ENCODE measurements around the gene SCMH1.

DNA sequence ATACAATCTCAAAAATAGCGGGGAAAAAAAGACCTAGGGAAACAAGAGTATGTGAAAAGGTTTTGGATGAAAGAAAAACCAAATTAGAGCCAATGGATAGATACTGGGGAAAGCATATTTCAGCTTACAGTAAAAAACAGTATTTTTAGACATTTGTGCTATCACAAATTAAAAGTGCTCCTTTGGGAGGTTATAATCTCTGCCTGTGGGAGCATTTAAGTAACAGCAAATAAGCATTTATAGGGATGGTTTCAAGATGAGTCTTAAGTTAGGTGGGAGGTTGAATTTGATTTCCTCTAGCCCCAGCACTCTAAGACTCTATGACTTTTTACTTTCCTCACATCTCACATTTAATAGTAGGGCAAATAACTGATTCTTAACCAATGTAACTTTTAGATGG is 141.0 kb downstream of the SCMH1 start:
- no peak for TF ChIP-seq EP300 (IDR thresholded peaks at IDR 0.05)
- TF ChIP-seq, protein P1, sequence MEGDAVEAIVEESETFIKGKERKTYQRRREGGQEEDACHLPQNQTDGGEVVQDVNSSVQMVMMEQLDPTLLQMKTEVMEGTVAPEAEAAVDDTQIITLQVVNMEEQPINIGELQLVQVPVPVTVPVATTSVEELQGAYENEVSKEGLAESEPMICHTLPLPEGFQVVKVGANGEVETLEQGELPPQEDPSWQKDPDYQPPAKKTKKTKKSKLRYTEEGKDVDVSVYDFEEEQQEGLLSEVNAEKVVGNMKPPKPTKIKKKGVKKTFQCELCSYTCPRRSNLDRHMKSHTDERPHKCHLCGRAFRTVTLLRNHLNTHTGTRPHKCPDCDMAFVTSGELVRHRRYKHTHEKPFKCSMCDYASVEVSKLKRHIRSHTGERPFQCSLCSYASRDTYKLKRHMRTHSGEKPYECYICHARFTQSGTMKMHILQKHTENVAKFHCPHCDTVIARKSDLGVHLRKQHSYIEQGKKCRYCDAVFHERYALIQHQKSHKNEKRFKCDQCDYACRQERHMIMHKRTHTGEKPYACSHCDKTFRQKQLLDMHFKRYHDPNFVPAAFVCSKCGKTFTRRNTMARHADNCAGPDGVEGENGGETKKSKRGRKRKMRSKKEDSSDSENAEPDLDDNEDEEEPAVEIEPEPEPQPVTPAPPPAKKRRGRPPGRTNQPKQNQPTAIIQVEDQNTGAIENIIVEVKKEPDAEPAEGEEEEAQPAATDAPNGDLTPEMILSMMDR (IDR thresholded peaks at IDR 0.05), result no peak
